ENCODE results near the gene KCNJ15.

DNA sequence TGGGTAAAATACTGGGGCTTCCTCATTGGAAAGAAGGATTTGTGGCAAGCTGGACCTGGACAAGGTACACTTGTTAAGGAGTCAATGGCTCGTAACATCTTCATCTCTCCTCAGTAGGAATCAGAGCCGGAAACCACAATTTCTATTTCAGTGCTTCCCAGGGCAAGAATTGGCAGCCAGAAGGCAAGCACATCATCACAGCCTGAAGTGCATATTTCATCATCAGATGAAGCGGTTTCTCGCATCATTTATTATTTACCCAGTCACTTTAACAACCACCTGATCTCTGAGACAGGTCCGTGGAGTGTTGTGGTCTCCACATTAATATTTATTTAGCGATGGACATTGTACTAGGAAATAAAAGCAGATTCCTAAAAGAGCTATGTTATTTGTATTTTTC lies 55.0 kb downstream of the KCNJ15 start:
- TF ChIP-seq, protein P1, sequence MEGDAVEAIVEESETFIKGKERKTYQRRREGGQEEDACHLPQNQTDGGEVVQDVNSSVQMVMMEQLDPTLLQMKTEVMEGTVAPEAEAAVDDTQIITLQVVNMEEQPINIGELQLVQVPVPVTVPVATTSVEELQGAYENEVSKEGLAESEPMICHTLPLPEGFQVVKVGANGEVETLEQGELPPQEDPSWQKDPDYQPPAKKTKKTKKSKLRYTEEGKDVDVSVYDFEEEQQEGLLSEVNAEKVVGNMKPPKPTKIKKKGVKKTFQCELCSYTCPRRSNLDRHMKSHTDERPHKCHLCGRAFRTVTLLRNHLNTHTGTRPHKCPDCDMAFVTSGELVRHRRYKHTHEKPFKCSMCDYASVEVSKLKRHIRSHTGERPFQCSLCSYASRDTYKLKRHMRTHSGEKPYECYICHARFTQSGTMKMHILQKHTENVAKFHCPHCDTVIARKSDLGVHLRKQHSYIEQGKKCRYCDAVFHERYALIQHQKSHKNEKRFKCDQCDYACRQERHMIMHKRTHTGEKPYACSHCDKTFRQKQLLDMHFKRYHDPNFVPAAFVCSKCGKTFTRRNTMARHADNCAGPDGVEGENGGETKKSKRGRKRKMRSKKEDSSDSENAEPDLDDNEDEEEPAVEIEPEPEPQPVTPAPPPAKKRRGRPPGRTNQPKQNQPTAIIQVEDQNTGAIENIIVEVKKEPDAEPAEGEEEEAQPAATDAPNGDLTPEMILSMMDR (IDR thresholded peaks at IDR 0.05): no peak
- no peak for TF ChIP-seq POLR2AphosphoS5 (IDR thresholded peaks at IDR 0.05)

Measured in transverse colon (tissue), 4 donors.